Raji (cell line): ENCODE data around the gene CASP9.

Experiments
- POLR2A ChIP-seq: IDR thresholded peaks from 2 replicates; pipeline ENCODE4 v1.6.1; 2011; ENCODE audit warnings: low read depth, low read length, control low read depth; ENCODE audit not compliant: insufficient read depth

Gene CASP9

DNA sequence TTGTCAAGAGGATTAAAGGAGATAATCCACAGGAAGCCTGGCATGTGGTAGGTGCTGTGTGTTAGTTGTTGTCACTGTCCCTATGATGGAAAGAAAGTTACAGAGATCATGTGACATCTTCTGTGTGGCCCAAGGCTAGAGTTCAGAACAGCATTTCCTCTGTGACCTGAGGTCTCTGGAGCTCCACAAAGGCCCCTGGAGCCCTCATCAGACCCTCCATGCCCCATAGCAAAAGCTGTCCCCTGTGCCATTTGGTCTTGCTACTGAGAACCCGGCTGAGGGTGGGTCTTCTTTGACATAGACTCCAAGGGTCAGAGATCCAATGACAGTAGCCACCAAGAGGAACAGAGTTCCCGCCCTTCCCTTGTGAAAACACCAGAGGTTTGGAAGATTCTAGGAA, 40.0 kb downstream of the CASP9 start:
- TF ChIP-seq POLR2A = no peak

GRCh38 chr1:15479654-15480347, 44.2 kb downstream of the CASP9 start:
- TF ChIP-seq POLR2A = no peak

DNA sequence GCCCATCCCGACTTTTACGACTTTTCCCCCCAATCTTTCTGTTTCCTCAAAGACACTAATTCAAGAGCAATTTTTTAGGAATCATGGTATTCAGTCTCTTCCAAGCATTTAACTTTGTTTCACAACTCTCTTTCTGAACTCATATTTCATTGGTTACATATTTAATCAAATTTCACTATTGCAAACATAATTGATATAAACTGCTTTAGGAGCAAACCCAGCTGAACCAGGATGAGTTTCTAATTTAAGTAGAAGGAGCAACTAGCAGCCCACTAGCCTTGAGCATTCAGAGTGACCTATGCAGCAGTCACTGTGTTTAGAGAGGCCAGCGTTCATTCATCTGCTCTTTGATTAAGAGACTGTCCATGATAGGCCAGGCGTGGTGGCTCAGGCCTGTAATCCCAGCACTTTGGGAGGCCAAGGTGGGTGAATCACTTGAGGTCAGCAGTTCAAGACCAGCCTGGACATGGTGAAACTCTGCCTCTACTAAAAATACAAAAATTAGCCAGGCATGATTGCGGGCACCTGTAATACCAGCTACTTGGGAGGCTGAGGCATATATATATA, 46.3 kb downstream of the CASP9 start:
- no peak for TF ChIP-seq POLR2A

DNA sequence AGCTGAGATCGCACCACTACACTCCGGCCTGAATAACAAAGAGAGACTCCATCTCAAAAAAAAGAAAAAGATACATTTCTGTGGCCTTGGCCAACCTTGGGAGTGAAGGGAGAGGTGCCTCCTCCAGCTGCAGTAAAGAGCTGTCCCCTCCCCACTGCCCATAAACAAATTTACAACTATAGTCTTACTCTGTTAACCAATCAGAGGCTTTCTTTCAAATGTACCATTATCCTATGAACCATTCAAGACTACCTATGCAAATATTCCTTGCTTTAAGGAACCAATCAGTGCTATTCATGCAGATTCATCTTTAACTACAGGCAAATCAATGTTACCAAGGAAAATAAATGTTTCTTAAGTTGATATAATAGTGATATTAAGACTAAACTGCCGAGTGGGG, 47.1 kb downstream of the CASP9 start:
- TF ChIP-seq POLR2A = no peak

DNA sequence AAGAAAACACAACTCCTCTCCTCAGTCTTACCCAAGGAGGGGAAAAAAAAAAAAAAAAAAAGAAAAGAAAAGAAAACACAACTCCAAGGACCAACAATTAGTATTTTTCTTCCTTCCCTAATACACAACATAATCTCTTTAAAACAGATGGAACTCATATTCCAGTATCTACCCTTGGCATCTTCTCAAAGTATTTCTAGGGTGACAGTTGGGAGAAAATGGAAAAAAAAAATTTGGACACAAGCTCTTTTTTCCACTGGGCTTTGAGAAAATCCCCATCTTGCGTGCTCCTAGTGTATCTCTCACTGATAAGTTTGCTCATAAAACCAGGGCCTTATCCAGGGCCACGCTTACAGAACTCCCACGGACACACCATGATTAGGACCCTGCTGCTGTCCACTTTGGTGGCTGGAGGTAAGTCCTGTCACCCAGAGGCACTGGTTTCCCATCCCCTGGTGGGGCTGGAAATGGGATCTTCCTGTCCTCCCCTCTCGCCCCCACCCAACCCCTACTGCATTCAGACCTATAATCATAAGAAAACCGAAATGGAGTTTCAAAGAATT, 48.2 kb downstream of the CASP9 start, which contains the start of gene CELA2B:
TSS of gene CELA2B (plus strand) at position 353 of the 563 bp plus-strand sequence. CDS start at position 375, 22 bp downstream.
- TF ChIP-seq POLR2A = no peak

- no peak for TF ChIP-seq POLR2A
Observed at GRCh38 chr1:15472587-15472986, 51.4 kb downstream of the CASP9 start.

DNA sequence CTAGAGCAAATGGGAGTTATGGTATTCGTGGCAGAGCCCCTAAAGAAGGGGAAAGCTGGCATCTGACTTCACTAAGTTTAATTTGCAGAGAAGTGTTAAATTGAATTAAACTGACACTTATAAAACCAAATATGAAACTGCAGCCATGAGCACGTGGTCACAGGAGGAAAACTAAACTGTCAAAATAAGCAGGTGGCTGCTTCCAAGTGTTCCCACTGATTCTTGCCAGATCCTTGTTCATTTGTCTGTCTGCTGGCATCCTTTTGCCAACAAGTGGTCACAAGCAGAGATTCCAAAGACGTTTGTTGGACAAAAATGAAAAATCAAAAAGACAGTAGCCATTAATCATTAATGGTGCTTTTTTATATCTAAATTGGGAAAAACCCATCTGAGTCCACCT, 54.7 kb downstream of the CASP9 start:
- TF ChIP-seq POLR2A = no peak

DNA sequence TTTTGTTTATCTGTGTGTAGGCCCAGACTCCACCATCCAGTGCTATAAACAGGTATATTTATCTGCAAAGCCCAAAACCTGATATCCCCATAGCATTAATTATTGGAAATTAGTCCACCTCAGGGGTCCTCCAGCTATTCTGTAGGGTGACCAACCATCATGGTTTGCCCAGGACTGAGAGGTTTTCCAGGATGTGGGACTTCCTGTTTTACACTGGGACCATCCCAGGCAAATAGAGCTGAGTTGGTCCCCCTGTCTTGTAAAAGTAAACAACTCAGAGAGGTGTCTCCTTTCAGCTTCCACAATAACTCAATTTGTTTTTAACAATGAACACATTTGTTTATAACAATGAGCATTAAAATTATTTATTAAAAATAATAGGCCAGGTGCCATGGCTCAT, 55.9 kb downstream of the CASP9 start:
- TF ChIP-seq POLR2A = no peak

DNA sequence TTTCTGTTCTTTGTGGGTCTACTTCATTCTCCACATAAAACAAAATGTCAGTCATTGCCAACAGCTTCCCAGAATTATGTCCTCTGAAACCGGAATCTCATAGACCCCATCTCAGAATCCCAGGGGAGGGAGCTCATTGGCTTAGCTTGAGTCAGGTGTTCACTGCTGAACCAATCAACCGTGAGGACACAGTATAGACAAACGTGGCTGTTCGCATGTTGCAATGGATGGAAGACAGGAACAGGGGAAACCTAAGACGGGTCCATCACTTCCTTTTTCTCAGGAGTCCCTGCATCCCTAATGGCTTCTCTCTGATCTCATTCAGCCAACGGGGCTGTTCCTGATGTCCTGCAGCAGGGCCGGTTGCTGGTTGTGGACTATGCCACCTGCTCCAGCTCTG, 58.3 kb downstream of the CASP9 start:
- TF ChIP-seq POLR2A = no peak

- TF ChIP-seq POLR2A = no peak
Observed at GRCh38 chr1:15460708-15461095, 63.3 kb downstream of the CASP9 start.

- TF ChIP-seq POLR2A = no peak
Observed at GRCh38 chr1:15459771-15460707, 64.0 kb downstream of the CASP9 start.

GRCh38 chr1:15457585-15457984, 66.4 kb downstream of the CASP9 start:
- TF ChIP-seq POLR2A = no peak

DNA sequence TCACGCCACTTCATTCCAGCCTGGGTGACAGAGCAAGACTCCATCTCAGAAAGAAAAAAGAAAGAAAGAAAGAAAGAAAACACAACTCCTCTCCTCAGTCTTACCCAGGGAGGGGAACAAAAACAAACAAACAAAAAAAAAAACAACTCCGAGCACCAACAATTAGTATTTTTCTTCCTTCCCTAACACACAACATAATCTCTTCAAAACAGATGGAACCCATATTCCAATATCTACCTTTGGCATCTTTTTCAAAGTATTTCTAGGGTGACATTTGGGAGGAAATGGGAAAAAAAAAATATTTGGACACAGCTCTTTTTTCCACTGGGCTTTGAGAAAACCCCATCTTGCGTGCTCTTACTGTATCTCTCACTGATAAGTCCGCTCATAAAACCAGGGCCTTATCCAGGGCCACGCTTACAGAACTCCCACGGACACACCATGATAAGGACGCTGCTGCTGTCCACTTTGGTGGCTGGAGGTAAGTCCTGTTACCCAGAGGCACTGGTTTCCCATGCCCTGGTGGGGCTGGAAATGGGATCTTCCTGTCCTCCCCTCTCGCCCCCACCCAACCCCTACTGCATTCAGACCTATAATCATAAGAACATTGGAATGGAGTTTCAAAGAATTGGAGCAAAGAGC, 67.6 kb downstream of the CASP9 start, which contains the start of gene CELA2A:
TSS of gene CELA2A (plus strand) at position 420 of the 642 bp plus-strand sequence. CDS start at position 442, 22 bp downstream.
- no peak for TF ChIP-seq POLR2A

- TF ChIP-seq POLR2A = no peak
Observed at GRCh38 chr1:15455522-15455921, 68.5 kb downstream of the CASP9 start.

DNA sequence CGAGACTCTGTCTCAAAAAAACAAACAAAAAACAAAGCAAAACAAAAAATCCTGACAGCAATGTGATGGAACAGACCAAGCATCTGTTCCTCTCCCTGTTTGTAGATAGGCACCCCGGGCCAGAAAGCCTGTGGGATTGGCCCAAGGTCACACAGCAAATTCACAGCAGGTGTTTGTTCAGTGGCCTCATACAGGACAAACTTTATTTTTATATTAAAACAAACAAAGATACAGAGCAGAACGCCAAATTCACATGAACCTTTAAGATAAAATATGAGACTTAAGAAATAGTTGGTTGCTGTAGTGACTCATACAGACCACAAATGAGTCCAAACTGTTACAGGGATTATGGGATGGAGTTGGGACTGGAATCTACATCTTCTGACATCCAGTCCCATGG, 69.8 kb downstream of the CASP9 start:
- no peak for TF ChIP-seq POLR2A

DNA sequence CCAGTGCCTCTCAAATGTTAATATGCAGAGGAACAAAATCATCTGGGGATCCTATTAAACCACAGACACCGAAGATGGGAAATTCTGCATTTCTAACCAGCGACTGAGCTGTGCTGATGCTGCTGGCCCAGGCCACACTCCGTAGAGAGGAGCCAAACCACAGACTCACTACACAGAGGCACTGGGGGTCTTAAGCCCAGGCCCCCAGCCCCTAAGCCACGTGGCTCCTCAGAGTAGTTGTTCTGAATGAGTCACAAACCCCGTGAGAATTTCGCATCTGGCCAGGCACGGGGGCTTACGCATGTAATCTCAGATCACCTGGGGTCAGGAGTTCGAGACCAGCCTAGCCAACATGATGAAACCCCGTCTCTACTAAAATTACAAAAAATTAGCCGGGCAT, 70.3 kb downstream of the CASP9 start:
- no peak for TF ChIP-seq POLR2A
